OCI-LY3 (cell line): Measurements from ENCODE around the gene GALNT14.

Experiments used
- CTCF ChIP-seq: fragments of 200-600, 300-600 bp; sonication (generic); IDR thresholded peaks from 2 replicates; pipeline ENCODE4 v1.5.1; 2014; ENCODE audit warnings: antibody characterized with exemption, low read length, low read depth
- EZH2phosphoT487 ChIP-seq: fragments of 200-600 bp; shearing (Covaris generic); IDR thresholded peaks from 2 replicates; pipeline ENCODE4 v1.6.1; 2018; ENCODE audit warnings: antibody characterized with exemption, mixed run types, low read depth

GRCh38 chr2:31028417-31028816 is 109.8 kb downstream of the GALNT14 start:
- TF ChIP-seq CTCF (no peak), EZH2phosphoT487 (no peak)
